ENCODE measurements around the gene TFAP2C. TPM values are rescaled to one million over a fixed set of nuclear protein-coding genes. Genes with fewer than 3 reads are reported as not detected.

TFAP2C gene
- total RNA-seq, 1 donor from 2014 or later: 9.8 TPM

GRCh38 chr20:56685879-56686278, 56.8 kb downstream of the TFAP2C start:
- peaks cover 20% of the 10 kb centered on the region for H3K4me1 Mint-ChIP-seq
- H3K27ac Mint-ChIP-seq: no peak overlapping the region
- TF ChIP-seq CTCF (IDR thresholded peaks at IDR 0.05; ENCODE audit: unreplicated experiment): no peak
- no peaks in the 10 kb centered on the region for H3K9me3 Mint-ChIP-seq
- no peaks in the 10 kb centered on the region for H3K27me3 Mint-ChIP-seq (ENCODE audit: low read depth)
- no peak overlapping the region for H3K4me3 Mint-ChIP-seq
- no peaks in the 10 kb centered on the region for H3K36me3 Mint-ChIP-seq
- DNase-seq (ENCODE audit: low spot score in 2 of 2, unreplicated experiment in 2 of 2): no peak

DNA sequence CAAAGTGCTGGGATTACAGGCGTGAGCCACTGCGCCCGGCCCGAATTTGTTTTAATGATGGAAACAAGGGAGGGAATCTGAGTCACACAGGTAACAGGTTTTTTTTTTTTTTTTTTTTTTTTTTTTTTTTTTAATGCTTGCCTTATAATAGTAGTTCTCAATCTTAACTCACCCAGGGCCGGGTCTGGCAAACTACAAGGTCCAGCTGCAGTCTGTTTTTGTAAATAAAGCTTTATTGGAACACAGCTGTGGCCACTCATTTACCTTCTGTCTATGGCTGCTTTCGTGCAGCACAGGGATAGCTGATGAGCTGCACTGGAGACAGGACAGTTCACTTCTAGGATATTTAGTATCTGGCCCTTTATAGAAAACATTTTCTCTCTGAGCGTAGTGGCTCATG, 58.0 kb downstream of the TFAP2C start:
- H3K4me1 Mint-ChIP-seq: peaks cover 20% of the 10 kb centered on the region
- H3K27me3 Mint-ChIP-seq (ENCODE audit: low read depth): no peaks in the 10 kb centered on the region
- DNase-seq (ENCODE audit: low spot score in 2 of 2, unreplicated experiment in 2 of 2): no peak
- H3K9me3 Mint-ChIP-seq: no peaks in the 10 kb centered on the region
- no peak for TF ChIP-seq CTCF (IDR thresholded peaks at IDR 0.05; ENCODE audit: unreplicated experiment)
- H3K36me3 Mint-ChIP-seq: no peaks in the 10 kb centered on the region
- H3K27ac Mint-ChIP-seq: no peak overlapping the region
- H3K4me3 Mint-ChIP-seq: no peak overlapping the region

- no peaks in the 10 kb centered on the region for H3K36me3 Mint-ChIP-seq
- DNase-seq (ENCODE audit: low spot score in 2 of 2, unreplicated experiment in 2 of 2): no peak
- TF ChIP-seq CTCF (IDR thresholded peaks at IDR 0.05; ENCODE audit: unreplicated experiment): no peak
- no peaks in the 10 kb centered on the region for H3K27me3 Mint-ChIP-seq (ENCODE audit: low read depth)
- H3K9me3 Mint-ChIP-seq: no peaks in the 10 kb centered on the region
- peaks cover 18% of the 10 kb centered on the region for H3K4me1 Mint-ChIP-seq
- no peak overlapping the region for H3K27ac Mint-ChIP-seq
- H3K4me3 Mint-ChIP-seq: no peak overlapping the region
These were observed 59.0 kb downstream of the TFAP2C start for GRCh38 chr20:56688106-56688505.

Other genes starting within 250 kb of the TFAP2C start
- gene AURKA, start 237.1 kb upstream of the TFAP2C start, total RNA-seq: 13.2 to 14.7 TPM (median 14.4 TPM) in 3 replicates
- 36.8 to 43.5 TPM (median 40.9 TPM) in 3 replicates for gene CSTF1, start 236.7 kb upstream of the TFAP2C start, total RNA-seq
- 0.67 to 0.78 TPM (median 0.72 TPM) in 3 replicates for gene CASS4, start 217.0 kb upstream of the TFAP2C start, total RNA-seq
- gene RTF2, start 160.7 kb upstream of the TFAP2C start, total RNA-seq: 59.5 to 63.2 TPM (median 61.9 TPM) in 3 replicates
- gene FAM209A, start 104.6 kb upstream of the TFAP2C start, total RNA-seq: 0.34 to 1.3 TPM (median 0.55 TPM) in 3 replicates
- 0.36 to 0.60 TPM in 2 of 3 replicates, not detected in the other for gene FAM209B, start 96.1 kb upstream of the TFAP2C start, total RNA-seq